ENCODE data around the gene HEXA. TPM values are rescaled to one million over a fixed set of nuclear protein-coding genes. Genes with fewer than 3 reads are reported as not detected.

The HEXA gene
- total RNA-seq, 1 experiment from 2014 or later: 120 TPM

GRCh38 chr15:72315706-72316370 lies 60.0 kb downstream of the HEXA start:
- H4K20me1 ChIP-seq (ENCODE audit: insufficient read depth, low read depth, low read length): no peaks in the 10 kb centered on the region; the same call in 1 of the 2 replicates
- H3K9ac ChIP-seq (ENCODE audit: low read length): no peak overlapping the region
- H3K27ac ChIP-seq (ENCODE audit: low read length): no peak overlapping the region
- no peaks in the 10 kb centered on the region for H3K36me3 ChIP-seq (ENCODE audit: insufficient read depth, low read length)
- H2AFZ ChIP-seq (ENCODE audit: low read length): no peak overlapping the region
- DNase-seq: no peak
- H3K4me1 ChIP-seq (ENCODE audit: low read length): peaks cover 8% of the 10 kb centered on the region
- H3K4me3 ChIP-seq (ENCODE audit: low read length): no peak overlapping the region
- H3K4me2 ChIP-seq (ENCODE audit: low read depth, low read length, poor library complexity, severe bottlenecking): no peak overlapping the region
- no peaks in the 10 kb centered on the region for H3K79me2 ChIP-seq (ENCODE audit: low read length)
- no peaks in the 10 kb centered on the region for H3K9me3 ChIP-seq (ENCODE audit: low read length)
- H3K9me2 ChIP-seq (replicated peaks; ENCODE audit: insufficient read depth, low read length): no peaks in the 10 kb centered on the region
- H3K27me3 ChIP-seq (ENCODE audit: low read length): no peaks in the 10 kb centered on the region

- Histone ChIP-seq H3K9me3 (ENCODE audit: low read length) (no peaks in the 10 kb centered on the region), H3K27me3 (ENCODE audit: low read length) (no peaks in the 10 kb centered on the region), H3K79me2 (ENCODE audit: low read length) (no peaks in the 10 kb centered on the region), H3K4me2 (ENCODE audit: low read depth, low read length, poor library complexity, severe bottlenecking) (no peak overlapping the region), H3K36me3 (ENCODE audit: insufficient read depth, low read length) (no peaks in the 10 kb centered on the region), H3K4me3 (ENCODE audit: low read length) (no peak overlapping the region), H3K9me2 (replicated peaks; ENCODE audit: insufficient read depth, low read length) (no peaks in the 10 kb centered on the region), H3K4me1 (ENCODE audit: low read length) (no peaks in the 10 kb centered on the region), H3K27ac (ENCODE audit: low read length) (no peak overlapping the region), H4K20me1 (ENCODE audit: insufficient read depth, low read depth, low read length) (no peaks in the 10 kb centered on the region), H3K9ac (ENCODE audit: low read length) (no peak overlapping the region), H2AFZ (ENCODE audit: low read length) (no peak overlapping the region)
- no peak for DNase-seq
Measured at GRCh38 chr15:72313881-72314280, 61.9 kb downstream of the HEXA start.

GRCh38 chr15:72313448-72313840 lies 62.4 kb downstream of the HEXA start:
- Histone ChIP-seq H3K4me3 (ENCODE audit: low read length) (no peak overlapping the region), H3K36me3 (ENCODE audit: insufficient read depth, low read length) (no peaks in the 10 kb centered on the region), H3K27ac (ENCODE audit: low read length) (no peak overlapping the region), H3K9ac (ENCODE audit: low read length) (no peak overlapping the region), H3K4me1 (ENCODE audit: low read length) (no peaks in the 10 kb centered on the region), H3K9me3 (ENCODE audit: low read length) (no peaks in the 10 kb centered on the region), H3K27me3 (ENCODE audit: low read length) (no peaks in the 10 kb centered on the region), H3K9me2 (replicated peaks; ENCODE audit: insufficient read depth, low read length) (no peaks in the 10 kb centered on the region), H3K4me2 (ENCODE audit: low read depth, low read length, poor library complexity, severe bottlenecking) (no peak overlapping the region), H4K20me1 (ENCODE audit: insufficient read depth, low read depth, low read length) (no peaks in the 10 kb centered on the region), H2AFZ (ENCODE audit: low read length) (no peak overlapping the region), H3K79me2 (ENCODE audit: low read length) (no peaks in the 10 kb centered on the region)
- no peak for DNase-seq

- H3K4me2 ChIP-seq (ENCODE audit: low read depth, low read length, poor library complexity, severe bottlenecking): no peak overlapping the region
- H3K4me1 ChIP-seq (ENCODE audit: low read length): no peaks in the 10 kb centered on the region
- no peaks in the 10 kb centered on the region for H4K20me1 ChIP-seq (ENCODE audit: insufficient read depth, low read depth, low read length)
- no peaks in the 10 kb centered on the region for H3K9me3 ChIP-seq (ENCODE audit: low read length)
- H3K79me2 ChIP-seq (ENCODE audit: low read length): no peaks in the 10 kb centered on the region
- no peak overlapping the region for H3K27ac ChIP-seq (ENCODE audit: low read length)
- peak; percentile 89 for DNase-seq
- H3K4me3 ChIP-seq (ENCODE audit: low read length): no peak overlapping the region
- H2AFZ ChIP-seq (ENCODE audit: low read length): no peak overlapping the region
- H3K36me3 ChIP-seq (ENCODE audit: insufficient read depth, low read length): no peaks in the 10 kb centered on the region
- H3K9me2 ChIP-seq (replicated peaks; ENCODE audit: insufficient read depth, low read length): no peaks in the 10 kb centered on the region
- no peaks in the 10 kb centered on the region for H3K27me3 ChIP-seq (ENCODE audit: low read length)
- no peak overlapping the region for H3K9ac ChIP-seq (ENCODE audit: low read length)
Measured at GRCh38 chr15:72312605-72313447, 63.0 kb downstream of the HEXA start.

- Histone ChIP-seq H3K9ac (ENCODE audit: low read length) (no peak overlapping the region), H4K20me1 (ENCODE audit: insufficient read depth, low read depth, low read length) (no peaks in the 10 kb centered on the region), H3K9me2 (replicated peaks; ENCODE audit: insufficient read depth, low read length) (no peaks in the 10 kb centered on the region), H3K4me2 (ENCODE audit: low read depth, low read length, poor library complexity, severe bottlenecking) (no peak overlapping the region), H3K36me3 (ENCODE audit: insufficient read depth, low read length) (no peaks in the 10 kb centered on the region), H3K27me3 (ENCODE audit: low read length) (no peaks in the 10 kb centered on the region), H3K4me3 (ENCODE audit: low read length) (no peak overlapping the region), H3K4me1 (ENCODE audit: low read length) (peaks cover 8% of the 10 kb centered on the region; the same call in 1 of the 2 replicates), H3K9me3 (ENCODE audit: low read length) (no peaks in the 10 kb centered on the region), H3K27ac (ENCODE audit: low read length) (no peak overlapping the region), H3K79me2 (ENCODE audit: low read length) (no peaks in the 10 kb centered on the region), H2AFZ (ENCODE audit: low read length) (no peak overlapping the region)
- no peak for DNase-seq
Measured at GRCh38 chr15:72307026-72307425, 68.8 kb downstream of the HEXA start.

GRCh38 chr15:72306211-72306785 lies 69.5 kb downstream of the HEXA start:
- Histone ChIP-seq H3K9me2 (replicated peaks; ENCODE audit: insufficient read depth, low read length) (no peaks in the 10 kb centered on the region), H4K20me1 (ENCODE audit: insufficient read depth, low read depth, low read length) (no peaks in the 10 kb centered on the region), H2AFZ (ENCODE audit: low read length) (no peak overlapping the region), H3K4me2 (ENCODE audit: low read depth, low read length, poor library complexity, severe bottlenecking) (no peak overlapping the region), H3K4me3 (ENCODE audit: low read length) (no peak overlapping the region), H3K79me2 (ENCODE audit: low read length) (no peaks in the 10 kb centered on the region), H3K4me1 (ENCODE audit: low read length) (peaks cover 8% of the 10 kb centered on the region; the same call in 1 of the 2 replicates), H3K36me3 (ENCODE audit: insufficient read depth, low read length) (no peaks in the 10 kb centered on the region), H3K9me3 (ENCODE audit: low read length) (no peaks in the 10 kb centered on the region), H3K9ac (ENCODE audit: low read length) (no peak overlapping the region), H3K27ac (ENCODE audit: low read length) (no peak overlapping the region), H3K27me3 (ENCODE audit: low read length) (no peaks in the 10 kb centered on the region)
- peak; percentile 68 for DNase-seq

- H3K9me2 ChIP-seq (replicated peaks; ENCODE audit: insufficient read depth, low read length): no peaks in the 10 kb centered on the region
- no peaks in the 10 kb centered on the region for H4K20me1 ChIP-seq (ENCODE audit: insufficient read depth, low read depth, low read length)
- no peaks in the 10 kb centered on the region for H3K9me3 ChIP-seq (ENCODE audit: low read length)
- H3K79me2 ChIP-seq (ENCODE audit: low read length): no peaks in the 10 kb centered on the region
- H3K27ac ChIP-seq (ENCODE audit: low read length): no peak overlapping the region
- H3K27me3 ChIP-seq (ENCODE audit: low read length): no peaks in the 10 kb centered on the region
- no peak overlapping the region for H3K9ac ChIP-seq (ENCODE audit: low read length)
- H3K36me3 ChIP-seq (ENCODE audit: insufficient read depth, low read length): no peaks in the 10 kb centered on the region
- H3K4me1 ChIP-seq (ENCODE audit: low read length): peaks cover 8% of the 10 kb centered on the region; the same call in 1 of the 2 replicates
- no peak overlapping the region for H3K4me3 ChIP-seq (ENCODE audit: low read length)
- DNase-seq: no peak
- no peak overlapping the region for H3K4me2 ChIP-seq (ENCODE audit: low read depth, low read length, poor library complexity, severe bottlenecking)
- no peak overlapping the region for H2AFZ ChIP-seq (ENCODE audit: low read length)
Measured at GRCh38 chr15:72304596-72304995, 71.2 kb downstream of the HEXA start.

- H4K20me1 ChIP-seq (ENCODE audit: insufficient read depth, low read depth, low read length): no peaks in the 10 kb centered on the region
- no peak overlapping the region for H3K27ac ChIP-seq (ENCODE audit: low read length)
- H3K27me3 ChIP-seq (ENCODE audit: low read length): no peaks in the 10 kb centered on the region
- H3K4me2 ChIP-seq (ENCODE audit: low read depth, low read length, poor library complexity, severe bottlenecking): no peak overlapping the region
- H3K36me3 ChIP-seq (ENCODE audit: insufficient read depth, low read length): no peaks in the 10 kb centered on the region
- H3K9ac ChIP-seq (ENCODE audit: low read length): no peak overlapping the region
- H3K9me2 ChIP-seq (replicated peaks; ENCODE audit: insufficient read depth, low read length): no peaks in the 10 kb centered on the region
- DNase-seq: no peak
- no peak overlapping the region for H3K4me3 ChIP-seq (ENCODE audit: low read length)
- H2AFZ ChIP-seq (ENCODE audit: low read length): no peak overlapping the region
- H3K79me2 ChIP-seq (ENCODE audit: low read length): no peaks in the 10 kb centered on the region
- H3K9me3 ChIP-seq (ENCODE audit: low read length): no peaks in the 10 kb centered on the region
- peaks cover 8% of the 10 kb centered on the region; the same call in 1 of the 2 replicates for H3K4me1 ChIP-seq (ENCODE audit: low read length)
Measured at GRCh38 chr15:72302955-72303354, 72.9 kb downstream of the HEXA start.

Measured in Karpas-422 (cell line).